Measurements from ENCODE around the gene ABCG1.
A peak's percentile ranks its signal among the peaks of the same experiment; 100 is the strongest.
"Not testable (repeated sequence)": the region's sequence is repeated elsewhere in the genome, so short reads cannot be mapped to it uniquely, and the experiment has no call there.

The ABCG1 gene

GRCh38 chr21:42291751-42292562, 73.0 kb downstream of the ABCG1 start:
- no peak overlapping the region for H3K9ac ChIP-seq (ENCODE audit: low read depth, low read length, poor library complexity)
- no peak overlapping the region for H4K8ac ChIP-seq (ENCODE audit: low read depth, low read length)
- H3K18ac ChIP-seq (ENCODE audit: low read length), result no peak overlapping the region
- peak overlapping the region; percentile 47 for H3K23ac ChIP-seq (ENCODE audit: low read depth, low read length, poor library complexity)
- peak overlapping the region; percentile 48 for H4K91ac ChIP-seq (ENCODE audit: low read depth, low read length, poor library complexity)
- H3K27me3 ChIP-seq (ENCODE audit: control insufficient read depth in 3 of 3, insufficient read depth in 3 of 3, low read depth in 1 of 3, low read length in 3 of 3), result peaks cover 0 to 4% (median 0%) of the 10 kb centered on the region in 3 experiments
- H2BK120ac ChIP-seq (ENCODE audit: low read depth, low read length), result no peak overlapping the region
- H2BK15ac ChIP-seq (ENCODE audit: low read length), result no peak overlapping the region
- H2BK5ac ChIP-seq (ENCODE audit: low read length), result no peak overlapping the region
- no peak overlapping the region for H3K4ac ChIP-seq (ENCODE audit: low read length)
- peaks cover 0 to 6% of the 10 kb centered on the region in 2 donors for H3K9me3 ChIP-seq (replicated peaks in 1 of 2; ENCODE audit: control insufficient read depth in 2 of 2, insufficient read depth in 1 of 2, low read depth in 1 of 2, low read length in 2 of 2)
- peaks cover 0 to 2% of the 10 kb centered on the region in 2 donors for H3K36me3 ChIP-seq (replicated peaks in 1 of 2; ENCODE audit: control insufficient read depth in 2 of 2, insufficient read depth in 2 of 2, low read length in 2 of 2)
- peak overlapping the region; percentile 10 for H3K14ac ChIP-seq (ENCODE audit: low read length)
- no peak overlapping the region for H2AFZ ChIP-seq (ENCODE audit: low read length)
- H3K27ac ChIP-seq (replicated peaks; ENCODE audit: low read length), result no peak overlapping the region
- peak overlapping the region in 1 of 2 donors; percentile 71 for H3K4me3 ChIP-seq (ENCODE audit: low read length in 2 of 2)
- no peak overlapping the region for H3K4me2 ChIP-seq (ENCODE audit: insufficient read depth, low read length, poor library complexity, severe bottlenecking)
- H3K79me1 ChIP-seq (ENCODE audit: low read depth, low read length), result no peaks in the 10 kb centered on the region
- H2BK12ac ChIP-seq (ENCODE audit: low read length), result no peak overlapping the region
- no peak for DNase-seq (ENCODE audit: low spot score)
- no CpG with 5 or more reads among the region's 22 CpGs for WGBS, 2 donors (ENCODE audit: extremely low coverage in 2 of 2, insufficient read length in 2 of 2, insufficient replicate concordance in 1 of 2)
- H3K4me1 ChIP-seq (ENCODE audit: control insufficient read depth in 2 of 2, insufficient read depth in 1 of 2, low read depth in 1 of 2, low read length in 2 of 2), result peaks cover 0 to 2% of the 10 kb centered on the region in 2 donors
- H2AK5ac ChIP-seq (ENCODE audit: low read depth, low read length), result no peak overlapping the region

- not testable (repeated sequence) for H2AFZ ChIP-seq (ENCODE audit: low read length); H2BK12ac ChIP-seq (ENCODE audit: low read length); H3K27me3 ChIP-seq (ENCODE audit: control insufficient read depth in 3 of 3, insufficient read depth in 3 of 3, low read depth in 1 of 3, low read length in 3 of 3); H3K4ac ChIP-seq (ENCODE audit: low read length); H3K36me3 ChIP-seq (replicated peaks in 1 of 2; ENCODE audit: control insufficient read depth in 2 of 2, insufficient read depth in 2 of 2, low read length in 2 of 2); DNase-seq (ENCODE audit: low spot score); H3K9me3 ChIP-seq (replicated peaks in 1 of 2; ENCODE audit: control insufficient read depth in 2 of 2, insufficient read depth in 1 of 2, low read depth in 1 of 2, low read length in 2 of 2); H2BK5ac ChIP-seq (ENCODE audit: low read length); H3K27ac ChIP-seq (replicated peaks; ENCODE audit: low read length); H3K4me1 ChIP-seq (ENCODE audit: control insufficient read depth in 2 of 2, insufficient read depth in 1 of 2, low read depth in 1 of 2, low read length in 2 of 2); H4K8ac ChIP-seq (ENCODE audit: low read depth, low read length); H2BK120ac ChIP-seq (ENCODE audit: low read depth, low read length); H3K4me2 ChIP-seq (ENCODE audit: insufficient read depth, low read length, poor library complexity, severe bottlenecking); H2BK15ac ChIP-seq (ENCODE audit: low read length); H3K18ac ChIP-seq (ENCODE audit: low read length); H2AK5ac ChIP-seq (ENCODE audit: low read depth, low read length); H4K91ac ChIP-seq (ENCODE audit: low read depth, low read length, poor library complexity); H3K79me1 ChIP-seq (ENCODE audit: low read depth, low read length)
- Histone ChIP-seq H3K9ac (ENCODE audit: low read depth, low read length, poor library complexity) (peak overlapping the region; percentile 6), H3K23ac (ENCODE audit: low read depth, low read length, poor library complexity) (peak overlapping the region; percentile 5), H3K4me3 (ENCODE audit: low read length in 2 of 2) (peak overlapping the region in 1 of 2 donors; percentile 71), H3K14ac (ENCODE audit: low read length) (peak overlapping the region; percentile 10)
- WGBS, 2 donors (ENCODE audit: extremely low coverage in 2 of 2, insufficient read length in 2 of 2, insufficient replicate concordance in 1 of 2), result 100% methylated on average over 1 to 2 of the region's 4 CpGs
These were observed 73.7 kb downstream of the ABCG1 start for GRCh38 chr21:42292563-42293142.

- Histone ChIP-seq H2BK12ac (ENCODE audit: low read length) (no peak overlapping the region), H3K4me3 (ENCODE audit: low read length in 2 of 2) (peak overlapping the region in 1 of 2 donors; percentile 65), H4K91ac (ENCODE audit: low read depth, low read length, poor library complexity) (no peak overlapping the region), H3K9ac (ENCODE audit: low read depth, low read length, poor library complexity) (peak overlapping the region; percentile 71), H3K4me2 (ENCODE audit: insufficient read depth, low read length, poor library complexity, severe bottlenecking) (no peak overlapping the region), H2BK15ac (ENCODE audit: low read length) (no peak overlapping the region), H3K79me1 (ENCODE audit: low read depth, low read length) (no peaks in the 10 kb centered on the region), H3K4me1 (ENCODE audit: control insufficient read depth in 2 of 2, insufficient read depth in 1 of 2, low read depth in 1 of 2, low read length in 2 of 2) (peaks cover 0 to 7% of the 10 kb centered on the region in 2 donors), H2AFZ (ENCODE audit: low read length) (no peak overlapping the region), H2AK5ac (ENCODE audit: low read depth, low read length) (peak overlapping the region; percentile 43), H3K18ac (ENCODE audit: low read length) (peak overlapping the region; percentile 65), H4K8ac (ENCODE audit: low read depth, low read length) (peak overlapping the region; percentile 89), H2BK120ac (ENCODE audit: low read depth, low read length) (no peak overlapping the region), H3K23ac (ENCODE audit: low read depth, low read length, poor library complexity) (peak overlapping the region; percentile 44), H3K27ac (replicated peaks; ENCODE audit: low read length) (no peak overlapping the region), H3K14ac (ENCODE audit: low read length) (peak overlapping the region; percentile 25), H3K36me3 (replicated peaks in 1 of 2; ENCODE audit: control insufficient read depth in 2 of 2, insufficient read depth in 2 of 2, low read length in 2 of 2) (peaks cover 0 to 2% of the 10 kb centered on the region in 2 donors), H3K9me3 (replicated peaks in 1 of 2; ENCODE audit: control insufficient read depth in 2 of 2, insufficient read depth in 1 of 2, low read depth in 1 of 2, low read length in 2 of 2) (peaks cover 0 to 6% of the 10 kb centered on the region in 2 donors), H2BK5ac (ENCODE audit: low read length) (no peak overlapping the region), H3K27me3 (ENCODE audit: control insufficient read depth in 3 of 3, insufficient read depth in 3 of 3, low read depth in 1 of 3, low read length in 3 of 3) (peaks cover 0 to 4% (median 0%) of the 10 kb centered on the region in 3 experiments), H3K4ac (ENCODE audit: low read length) (peak overlapping the region; percentile 45)
- 67 to 92% methylated on average over 1 to 4 of the region's 17 CpGs for WGBS, 2 donors (ENCODE audit: extremely low coverage in 2 of 2, insufficient read length in 2 of 2, insufficient replicate concordance in 1 of 2)
- DNase-seq (ENCODE audit: low spot score), result no peak
These were observed 74.8 kb downstream of the ABCG1 start for GRCh38 chr21:42293649-42294272.

Data from neuronal stem cell (in vitro differentiated cells).